H1 (cell line): Measurements from ENCODE around the gene ADCY9.

Source experiments
- EZH2 ChIP-seq: fragments of 200-600 bp; sonication (generic); IDR thresholded peaks from 2 replicates; pipeline ENCODE4 v1.7.1; 2012; ENCODE audit warnings: low read depth, mild to moderate bottlenecking, moderate library complexity, low read length, inconsistent platforms; ENCODE audit not compliant: severe bottlenecking
- GTF2F1 ChIP-seq: IDR thresholded peaks from 2 replicates; pipeline ENCODE4 v1.6.1; 2012; ENCODE audit warnings: low read depth, low read length, improper control_type of control experiment, borderline replicate concordance
- POLR2A ChIP-seq, 2 experiments: IDR thresholded peaks; 1 replicate in 1 of 2; 2 replicates in 1 of 2; pipeline ENCODE4 v1.6.1; 2011; ENCODE audit warnings: low read depth in 2 of 2, low read length in 2 of 2, mild to moderate bottlenecking in 2 of 2; ENCODE audit errors: control extremely low read depth in 1 of 2
- TEAD4 ChIP-seq: IDR thresholded peaks from 2 replicates; pipeline ENCODE4 v1.6.1; 2012; ENCODE audit warnings: low read depth, low read length, inconsistent platforms, mixed read lengths
- TF ChIP-seq, protein P1 (sequence below), 3 experiments: IDR thresholded peaks; 1 replicate in 2 of 3; 2 replicates in 1 of 3; pipeline versions ENCODE4 v1.5.1 to v1.6.1; 2011; ENCODE audit warnings: low read length in 3 of 3, mild to moderate bottlenecking in 3 of 3, inconsistent platforms in 2 of 3, low read depth in 1 of 3, moderate library complexity in 1 of 3; ENCODE audit not compliant: insufficient read depth in 1 of 3; ENCODE audit errors: control extremely low read depth in 1 of 3

DNA sequence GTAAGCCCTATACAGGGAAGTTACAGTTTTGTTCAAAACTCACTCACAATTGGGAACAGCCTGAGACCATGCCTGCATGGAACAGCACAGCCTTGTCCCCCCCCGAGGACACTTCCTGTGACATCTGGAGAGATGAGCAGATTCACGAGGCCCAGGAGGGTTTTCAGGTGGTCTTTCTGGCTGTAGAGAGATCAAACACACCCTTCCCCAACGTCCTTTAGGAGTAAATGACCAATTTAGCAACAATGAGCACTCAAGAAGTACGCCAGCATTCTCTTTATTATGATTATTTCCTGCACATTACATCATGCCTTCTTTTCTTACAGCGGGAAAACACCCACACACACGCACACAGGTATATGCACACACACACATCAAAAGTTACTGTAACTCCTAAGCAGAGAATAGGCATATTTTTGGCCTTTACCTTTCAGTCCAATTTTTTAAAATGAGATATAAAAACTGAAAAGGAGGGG is 39.0 kb downstream of the ADCY9 start:
- TF ChIP-seq, protein P1, sequence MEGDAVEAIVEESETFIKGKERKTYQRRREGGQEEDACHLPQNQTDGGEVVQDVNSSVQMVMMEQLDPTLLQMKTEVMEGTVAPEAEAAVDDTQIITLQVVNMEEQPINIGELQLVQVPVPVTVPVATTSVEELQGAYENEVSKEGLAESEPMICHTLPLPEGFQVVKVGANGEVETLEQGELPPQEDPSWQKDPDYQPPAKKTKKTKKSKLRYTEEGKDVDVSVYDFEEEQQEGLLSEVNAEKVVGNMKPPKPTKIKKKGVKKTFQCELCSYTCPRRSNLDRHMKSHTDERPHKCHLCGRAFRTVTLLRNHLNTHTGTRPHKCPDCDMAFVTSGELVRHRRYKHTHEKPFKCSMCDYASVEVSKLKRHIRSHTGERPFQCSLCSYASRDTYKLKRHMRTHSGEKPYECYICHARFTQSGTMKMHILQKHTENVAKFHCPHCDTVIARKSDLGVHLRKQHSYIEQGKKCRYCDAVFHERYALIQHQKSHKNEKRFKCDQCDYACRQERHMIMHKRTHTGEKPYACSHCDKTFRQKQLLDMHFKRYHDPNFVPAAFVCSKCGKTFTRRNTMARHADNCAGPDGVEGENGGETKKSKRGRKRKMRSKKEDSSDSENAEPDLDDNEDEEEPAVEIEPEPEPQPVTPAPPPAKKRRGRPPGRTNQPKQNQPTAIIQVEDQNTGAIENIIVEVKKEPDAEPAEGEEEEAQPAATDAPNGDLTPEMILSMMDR (IDR thresholded peaks at IDR 0.05; ENCODE audit: control extremely low read depth in 1 of 3, insufficient read depth in 1 of 3, low read depth in 1 of 3, low read length in 3 of 3): no peak
- TF ChIP-seq TEAD4 (no peak), EZH2 (no peak), GTF2F1 (no peak), POLR2A (IDR thresholded peaks at IDR 0.05; ENCODE audit: control extremely low read depth in 1 of 2, low read depth in 2 of 2, low read length in 2 of 2) (no peak)
